ENCODE results near the gene LYSMD1.
A peak's percentile ranks its signal among the peaks of the same experiment; 100 is the strongest.

LYSMD1 gene

GRCh38 chr1:151175041-151175741 lies 9.5 kb upstream of the LYSMD1 start:
- no peaks in the 10 kb centered on the region for H3K4me1 ChIP-seq (ENCODE audit: control insufficient read depth, insufficient read depth, low read length, poor library complexity, severe bottlenecking)
- H3K36me3 ChIP-seq (ENCODE audit: control insufficient read depth, insufficient read depth, low read length), result peaks cover 54% of the 10 kb centered on the region
- no peak overlapping the region for H3K4me3 ChIP-seq (ENCODE audit: insufficient read depth, low read depth, low read length, poor library complexity, severe bottlenecking)
- H3K9me3 ChIP-seq (ENCODE audit: control insufficient read depth, low read length), result no peaks in the 10 kb centered on the region
- DNase-seq, result no peak
- H3K27ac ChIP-seq (ENCODE audit: insufficient read depth, low read length, poor library complexity, severe bottlenecking), result no peak overlapping the region
- no peaks in the 10 kb centered on the region for H3K27me3 ChIP-seq (replicated peaks; ENCODE audit: control insufficient read depth, insufficient read depth, low read length, poor library complexity, severe bottlenecking)

GRCh38 chr1:151171190-151171589 lies 5.5 kb upstream of the LYSMD1 start:
- DNase-seq, result no peak
- Histone ChIP-seq H3K27ac (ENCODE audit: insufficient read depth, low read length, poor library complexity, severe bottlenecking) (no peak overlapping the region), H3K27me3 (replicated peaks; ENCODE audit: control insufficient read depth, insufficient read depth, low read length, poor library complexity, severe bottlenecking) (no peaks in the 10 kb centered on the region), H3K9me3 (ENCODE audit: control insufficient read depth, low read length) (no peaks in the 10 kb centered on the region), H3K4me1 (ENCODE audit: control insufficient read depth, insufficient read depth, low read length, poor library complexity, severe bottlenecking) (peaks cover 10% of the 10 kb centered on the region), H3K36me3 (ENCODE audit: control insufficient read depth, insufficient read depth, low read length) (peaks cover 43% of the 10 kb centered on the region), H3K4me3 (ENCODE audit: insufficient read depth, low read depth, low read length, poor library complexity, severe bottlenecking) (no peak overlapping the region)

GRCh38 chr1:151167116-151167515 lies 1.4 kb upstream of the LYSMD1 start:
- Histone ChIP-seq H3K36me3 (ENCODE audit: control insufficient read depth, insufficient read depth, low read length) (peaks cover 27% of the 10 kb centered on the region), H3K27ac (ENCODE audit: insufficient read depth, low read length, poor library complexity, severe bottlenecking) (peak overlapping the region; percentile 66), H3K4me1 (ENCODE audit: control insufficient read depth, insufficient read depth, low read length, poor library complexity, severe bottlenecking) (peaks cover 17% of the 10 kb centered on the region), H3K27me3 (replicated peaks; ENCODE audit: control insufficient read depth, insufficient read depth, low read length, poor library complexity, severe bottlenecking) (no peaks in the 10 kb centered on the region), H3K9me3 (ENCODE audit: control insufficient read depth, low read length) (no peaks in the 10 kb centered on the region), H3K4me3 (ENCODE audit: insufficient read depth, low read depth, low read length, poor library complexity, severe bottlenecking) (peak overlapping the region; percentile 78)
- DNase-seq, result no peak

GRCh38 chr1:151166505-151166956 lies 829 bp upstream of the LYSMD1 start:
- no peak for DNase-seq
- H3K9me3 ChIP-seq (ENCODE audit: control insufficient read depth, low read length), result no peaks in the 10 kb centered on the region
- peak overlapping the region; percentile 78 for H3K4me3 ChIP-seq (ENCODE audit: insufficient read depth, low read depth, low read length, poor library complexity, severe bottlenecking)
- peak overlapping the region; percentile 66 for H3K27ac ChIP-seq (ENCODE audit: insufficient read depth, low read length, poor library complexity, severe bottlenecking)
- H3K4me1 ChIP-seq (ENCODE audit: control insufficient read depth, insufficient read depth, low read length, poor library complexity, severe bottlenecking), result peaks cover 23% of the 10 kb centered on the region
- peaks cover 27% of the 10 kb centered on the region for H3K36me3 ChIP-seq (ENCODE audit: control insufficient read depth, insufficient read depth, low read length)
- H3K27me3 ChIP-seq (replicated peaks; ENCODE audit: control insufficient read depth, insufficient read depth, low read length, poor library complexity, severe bottlenecking), result no peaks in the 10 kb centered on the region

GRCh38 chr1:151165281-151165737 lies 393 bp downstream of the LYSMD1 start:
- Histone ChIP-seq H3K27ac (ENCODE audit: insufficient read depth, low read length, poor library complexity, severe bottlenecking) (peak overlapping the region; percentile 54), H3K4me1 (ENCODE audit: control insufficient read depth, insufficient read depth, low read length, poor library complexity, severe bottlenecking) (peaks cover 26% of the 10 kb centered on the region)
- no peak for DNase-seq

GRCh38 chr1:151164732-151165280 lies 896 bp downstream of the LYSMD1 start:
- DNase-seq, result no peak
- Histone ChIP-seq H3K27me3 (replicated peaks; ENCODE audit: control insufficient read depth, insufficient read depth, low read length, poor library complexity, severe bottlenecking) (no peaks in the 10 kb centered on the region), H3K36me3 (ENCODE audit: control insufficient read depth, insufficient read depth, low read length) (peaks cover 21% of the 10 kb centered on the region), H3K4me1 (ENCODE audit: control insufficient read depth, insufficient read depth, low read length, poor library complexity, severe bottlenecking) (peaks cover 26% of the 10 kb centered on the region), H3K27ac (ENCODE audit: insufficient read depth, low read length, poor library complexity, severe bottlenecking) (peak overlapping the region; percentile 54), H3K4me3 (ENCODE audit: insufficient read depth, low read depth, low read length, poor library complexity, severe bottlenecking) (no peak overlapping the region), H3K9me3 (ENCODE audit: control insufficient read depth, low read length) (no peaks in the 10 kb centered on the region)

More at GRCh38 chr1:151165281-151165737, 393 bp downstream of the LYSMD1 start:
- Histone ChIP-seq H3K9me3 (ENCODE audit: control insufficient read depth, low read length) (no peaks in the 10 kb centered on the region), H3K4me3 (ENCODE audit: insufficient read depth, low read depth, low read length, poor library complexity, severe bottlenecking) (no peak overlapping the region), H3K36me3 (ENCODE audit: control insufficient read depth, insufficient read depth, low read length) (peaks cover 26% of the 10 kb centered on the region), H3K27me3 (replicated peaks; ENCODE audit: control insufficient read depth, insufficient read depth, low read length, poor library complexity, severe bottlenecking) (no peaks in the 10 kb centered on the region)

- peaks cover 21% of the 10 kb centered on the region for H3K4me1 ChIP-seq (ENCODE audit: control insufficient read depth, insufficient read depth, low read length, poor library complexity, severe bottlenecking)
- H3K27me3 ChIP-seq (replicated peaks; ENCODE audit: control insufficient read depth, insufficient read depth, low read length, poor library complexity, severe bottlenecking), result no peaks in the 10 kb centered on the region
- no peak for DNase-seq
- H3K9me3 ChIP-seq (ENCODE audit: control insufficient read depth, low read length), result no peaks in the 10 kb centered on the region
- peak overlapping the region; percentile 38 for H3K27ac ChIP-seq (ENCODE audit: insufficient read depth, low read length, poor library complexity, severe bottlenecking)
- peak overlapping the region; percentile 12 for H3K4me3 ChIP-seq (ENCODE audit: insufficient read depth, low read depth, low read length, poor library complexity, severe bottlenecking)
- H3K36me3 ChIP-seq (ENCODE audit: control insufficient read depth, insufficient read depth, low read length), result peaks cover 14% of the 10 kb centered on the region
Observed at GRCh38 chr1:151159373-151159772, 6.3 kb downstream of the LYSMD1 start.

- peak overlapping the region; percentile 38 for H3K27ac ChIP-seq (ENCODE audit: insufficient read depth, low read length, poor library complexity, severe bottlenecking)
- no peaks in the 10 kb centered on the region for H3K9me3 ChIP-seq (ENCODE audit: control insufficient read depth, low read length)
- no peaks in the 10 kb centered on the region for H3K27me3 ChIP-seq (replicated peaks; ENCODE audit: control insufficient read depth, insufficient read depth, low read length, poor library complexity, severe bottlenecking)
- no peak for DNase-seq
- H3K36me3 ChIP-seq (ENCODE audit: control insufficient read depth, insufficient read depth, low read length), result peaks cover 13% of the 10 kb centered on the region
- H3K4me3 ChIP-seq (ENCODE audit: insufficient read depth, low read depth, low read length, poor library complexity, severe bottlenecking), result peak overlapping the region; percentile 38
- peaks cover 21% of the 10 kb centered on the region for H3K4me1 ChIP-seq (ENCODE audit: control insufficient read depth, insufficient read depth, low read length, poor library complexity, severe bottlenecking)
Observed at GRCh38 chr1:151158751-151159251, 6.9 kb downstream of the LYSMD1 start.

- Histone ChIP-seq H3K27ac (ENCODE audit: insufficient read depth, low read length, poor library complexity, severe bottlenecking) (no peak overlapping the region), H3K36me3 (ENCODE audit: control insufficient read depth, insufficient read depth, low read length) (peaks cover 8% of the 10 kb centered on the region), H3K4me1 (ENCODE audit: control insufficient read depth, insufficient read depth, low read length, poor library complexity, severe bottlenecking) (peaks cover 21% of the 10 kb centered on the region), H3K9me3 (ENCODE audit: control insufficient read depth, low read length) (no peaks in the 10 kb centered on the region), H3K4me3 (ENCODE audit: insufficient read depth, low read depth, low read length, poor library complexity, severe bottlenecking) (peak overlapping the region; percentile 38), H3K27me3 (replicated peaks; ENCODE audit: control insufficient read depth, insufficient read depth, low read length, poor library complexity, severe bottlenecking) (no peaks in the 10 kb centered on the region)
- DNase-seq, result no peak
Observed at GRCh38 chr1:151158326-151158725, 7.4 kb downstream of the LYSMD1 start.

GRCh38 chr1:151157067-151157531 lies 8.6 kb downstream of the LYSMD1 start:
- Histone ChIP-seq H3K27ac (ENCODE audit: insufficient read depth, low read length, poor library complexity, severe bottlenecking) (peak overlapping the region; percentile 64), H3K9me3 (ENCODE audit: control insufficient read depth, low read length) (no peaks in the 10 kb centered on the region), H3K36me3 (ENCODE audit: control insufficient read depth, insufficient read depth, low read length) (peaks cover 8% of the 10 kb centered on the region), H3K4me3 (ENCODE audit: insufficient read depth, low read depth, low read length, poor library complexity, severe bottlenecking) (peak overlapping the region; percentile 78), H3K27me3 (replicated peaks; ENCODE audit: control insufficient read depth, insufficient read depth, low read length, poor library complexity, severe bottlenecking) (no peaks in the 10 kb centered on the region), H3K4me1 (ENCODE audit: control insufficient read depth, insufficient read depth, low read length, poor library complexity, severe bottlenecking) (peaks cover 21% of the 10 kb centered on the region)
- DNase-seq, result peak; percentile 38 to 52 (median 41)
